ENCODE results near the gene WDTC1. TPM values are rescaled to one million over a fixed set of nuclear protein-coding genes. Genes with fewer than 3 reads are reported as not detected.

WDTC1 gene
- total and polyA plus RNA-seq, 2 of the 8 experiments (the other 6 are each of a cell fraction or from before 2014, with no cell fraction given), result 7.5 to 18.7 TPM

DNA sequence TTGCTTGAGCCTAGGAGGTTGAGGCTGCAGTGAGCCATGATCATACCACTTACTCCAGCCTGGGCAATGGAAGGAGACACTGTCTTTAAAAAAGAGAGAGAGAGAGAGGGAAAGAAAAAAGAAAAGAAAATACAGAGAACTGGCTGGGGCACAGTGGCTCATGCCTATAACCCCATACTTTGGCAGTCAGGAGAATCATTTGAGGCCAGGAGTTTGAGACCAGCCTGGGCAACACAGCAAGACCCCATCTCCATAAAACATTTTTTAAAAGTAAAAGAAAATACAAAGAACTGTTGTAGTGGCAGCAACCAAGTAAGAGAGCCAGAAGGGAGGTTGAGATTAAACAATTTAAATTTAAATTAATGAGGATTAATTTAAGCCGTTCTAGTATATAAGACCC lies 39.8 kb downstream of the WDTC1 start:
- Histone ChIP-seq H3K79me2 (ENCODE audit: control insufficient read depth in 1 of 2, insufficient read depth in 2 of 2, low read length in 2 of 2) (no peaks in the 10 kb centered on the region), H3K36me3 (ENCODE audit: control insufficient read depth in 2 of 4, insufficient read depth in 4 of 4, low read length in 3 of 4) (0 out of 8 replicates have a peak, but pooled peaks cover 0 to 2% (median 0%) of the 10 kb centered on the region in 4 experiments), H4K91ac (replicated peaks; ENCODE audit: insufficient read length, low read length) (no peak overlapping the region), H3K9ac (replicated peaks in 1 of 4; ENCODE audit: extremely low read depth in 1 of 4, low read depth in 3 of 4, low read length in 3 of 4) (no peak overlapping the region), H3K56ac (replicated peaks; ENCODE audit: insufficient read length, low read depth, low read length) (no peak overlapping the region), H3K23me2 (ENCODE audit: low read depth, low read length) (no peaks in the 10 kb centered on the region), H4K8ac (ENCODE audit: extremely low read depth, insufficient read depth, low read length) (no peak overlapping the region), H4K5ac (ENCODE audit: insufficient read length, low read depth, low read length) (no peak overlapping the region), H3K18ac (ENCODE audit: extremely low read depth, low read length) (no peak overlapping the region), H3K9me3 (ENCODE audit: insufficient read depth in 2 of 2, low read depth in 1 of 2, low read length in 1 of 2) (no peaks in the 10 kb centered on the region), H3K4me3 (ENCODE audit: extremely low read depth in 1 of 4, insufficient read depth in 2 of 4, low read depth in 3 of 4, low read length in 4 of 4) (no peak overlapping the region), H2BK12ac (ENCODE audit: low read depth, low read length) (no peak overlapping the region), H2BK5ac (ENCODE audit: low read depth, low read length) (no peak overlapping the region), H3K4ac (replicated peaks; ENCODE audit: insufficient read length, low read depth, low read length) (no peak overlapping the region), H2BK15ac (ENCODE audit: low read length) (no peak overlapping the region), H2BK120ac (replicated peaks; ENCODE audit: low read depth, low read length) (no peak overlapping the region), H4K20me1 (replicated peaks in 1 of 2; ENCODE audit: control insufficient read depth in 1 of 2, insufficient read depth in 2 of 2, low read length in 2 of 2) (no peaks in the 10 kb centered on the region), H3K27me3 (replicated peaks in 1 of 4; ENCODE audit: control insufficient read depth in 3 of 4, extremely low read depth in 1 of 4, insufficient read depth in 3 of 4, low read length in 3 of 4) (no peaks in the 10 kb centered on the region), H3K4me2 (ENCODE audit: insufficient read depth in 1 of 2, low read depth in 2 of 2, low read length in 2 of 2) (no peak overlapping the region), H3K14ac (ENCODE audit: insufficient read length) (no peak overlapping the region), H2AFZ (ENCODE audit: low read length) (no peak overlapping the region), H3K23ac (ENCODE audit: insufficient read length) (no peak overlapping the region), H3K79me1 (ENCODE audit: low read depth, low read length) (no peaks in the 10 kb centered on the region), H2BK20ac (ENCODE audit: low read length) (no peak overlapping the region), H3K4me1 (replicated peaks in 1 of 4; ENCODE audit: control insufficient read depth in 3 of 4, insufficient read depth in 4 of 4, low read length in 3 of 4) (no peaks in the 10 kb centered on the region), H2AK5ac (ENCODE audit: low read depth, low read length) (no peak overlapping the region), H3K27ac (ENCODE audit: low read depth, low read length) (no peak overlapping the region)
- WGBS, 2 experiments (ENCODE audit: extremely low coverage in 1 of 2, insufficient coverage in 1 of 2, insufficient read length in 1 of 2, insufficient replicate concordance in 2 of 2, low coverage in 1 of 2, low lambda C conversion rate in 2 of 2, missing lambda C conversion rate in 1 of 2), result 100% methylated on average over 1 of the region's 1 CpG; no CpG with 5 or more reads in 1 of the 2 experiments
- no peak for FAIRE-seq
- no peak for DNase-seq (ENCODE audit: low read depth in 1 of 2, low spot score in 2 of 2)
- ChIA-PET CTCF (ENCODE audit: partially characterized antibody) (interaction anchor here (2.0 kb wide), 1 partner anchor 10 kb away, joined by 4 read pairs; no protein-coding TSS in a partner anchor), POLR2A (ENCODE audit: partially characterized antibody) (no interaction called here)
- TF ChIP-seq KDM1A (IDR thresholded peaks at IDR 0.05; ENCODE audit: borderline replicate concordance, low read length), result no peak
